H7 (cell line): ENCODE data around the gene RTKN2. TPM values are rescaled to one million over a fixed set of nuclear protein-coding genes. Genes with fewer than 3 reads are reported as not detected.

Source experiments
- DNase-seq: peaks from one replicate; pipeline ENCODE4 v3.0.0; 2012
- H3K27me3 ChIP-seq: 2 replicates; pipeline ENCODE4 v1.6.0; 2011; ENCODE audit warnings: mild to moderate bottlenecking, low read length; ENCODE audit not compliant: control insufficient read depth, insufficient read depth
- H3K36me3 ChIP-seq: replicated peaks from 2 replicates; pipeline ENCODE4 v1.5.1; 2011; ENCODE audit warnings: low read length; ENCODE audit not compliant: control insufficient read depth, insufficient read depth
- H3K4me3 ChIP-seq: 2 replicates; pipeline ENCODE4 v1.5.1; 2011; ENCODE audit warnings: low read depth, mild to moderate bottlenecking, control low read depth, low read length, moderate library complexity; ENCODE audit not compliant: insufficient read depth
- total RNA-seq: library from RNA; depleted of rRNA; stranded (reverse); fragments of >200 nt; shearing (Covaris generic); gene quantifications from 2 replicates; pipeline ENCODE4 v1.2.3, GENCODE V29; 2014

The RTKN2 gene
- total RNA-seq, 1 experiment from 2014 or later, result 9.5 TPM

GRCh38 chr10:62183857-62184795 is 84.5 kb downstream of the RTKN2 start:
- H3K4me3 ChIP-seq, result no peak overlapping the region
- no peaks in the 10 kb centered on the region for H3K27me3 ChIP-seq
- no peak for DNase-seq
- no peaks in the 10 kb centered on the region for H3K36me3 ChIP-seq

- no peaks in the 10 kb centered on the region for H3K27me3 ChIP-seq
- H3K4me3 ChIP-seq, result no peak overlapping the region
- no peaks in the 10 kb centered on the region for H3K36me3 ChIP-seq
- DNase-seq, result no peak
Measured at GRCh38 chr10:62183442-62183841, 85.2 kb downstream of the RTKN2 start.

- H3K4me3 ChIP-seq, result no peak overlapping the region
- H3K27me3 ChIP-seq, result no peaks in the 10 kb centered on the region
- no peak for DNase-seq
- no peaks in the 10 kb centered on the region for H3K36me3 ChIP-seq
Measured at GRCh38 chr10:62182595-62182994, 86.0 kb downstream of the RTKN2 start.

DNA sequence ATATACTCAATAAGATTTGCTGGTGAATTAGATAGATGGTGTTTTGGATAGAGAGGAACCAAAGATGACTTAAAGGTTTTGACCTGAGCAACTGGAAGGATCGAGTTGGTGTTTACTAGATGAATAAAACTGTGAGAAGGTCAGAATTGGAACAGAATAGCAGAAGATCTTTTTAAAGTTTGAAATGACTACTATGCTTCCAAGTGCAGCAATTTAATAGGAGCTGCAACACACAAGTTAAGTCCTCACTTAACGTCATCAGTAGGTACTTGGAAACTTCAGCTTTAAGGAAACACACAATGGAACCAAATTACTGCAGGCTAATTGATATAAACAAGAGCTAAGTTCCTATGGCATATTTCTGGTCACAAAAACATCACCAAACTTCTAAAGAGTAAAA is 86.5 kb downstream of the RTKN2 start:
- H3K36me3 ChIP-seq, result no peaks in the 10 kb centered on the region
- no peaks in the 10 kb centered on the region for H3K27me3 ChIP-seq
- no peak for DNase-seq
- H3K4me3 ChIP-seq, result no peak overlapping the region

- DNase-seq, result no peak
- Histone ChIP-seq H3K36me3 (no peaks in the 10 kb centered on the region), H3K4me3 (no peak overlapping the region)
Measured at GRCh38 chr10:62180677-62181076, 88.0 kb downstream of the RTKN2 start.

GRCh38 chr10:62178568-62178967 is 90.1 kb downstream of the RTKN2 start:
- no peak overlapping the region for H3K4me3 ChIP-seq
- DNase-seq, result no peak

More at GRCh38 chr10:62180677-62181076, 88.0 kb downstream of the RTKN2 start:
- no peaks in the 10 kb centered on the region for H3K27me3 ChIP-seq

DNA sequence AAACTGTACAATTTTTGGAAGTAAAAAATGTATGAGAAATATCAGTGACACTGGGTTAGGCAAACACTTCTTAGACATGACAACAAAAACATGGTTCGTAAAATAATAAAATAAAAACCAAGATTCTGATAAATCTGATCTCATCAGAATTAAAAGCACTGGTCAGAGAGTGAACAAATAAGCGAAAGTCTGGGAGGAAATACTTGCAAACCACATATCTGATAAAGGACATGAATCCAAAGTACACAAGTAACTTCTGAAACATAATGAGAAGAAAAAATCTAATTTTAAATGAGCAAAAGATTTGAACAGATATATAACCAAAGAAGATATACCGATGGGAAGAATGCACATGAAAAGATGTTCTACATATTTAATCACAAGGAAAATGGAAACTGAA is 91.5 kb downstream of the RTKN2 start:
- Histone ChIP-seq H3K4me3 (no peak overlapping the region), H3K36me3 (no peaks in the 10 kb centered on the region), H3K27me3 (no peaks in the 10 kb centered on the region)
- DNase-seq, result no peak

More at GRCh38 chr10:62178568-62178967, 90.1 kb downstream of the RTKN2 start:
- Histone ChIP-seq H3K36me3 (no peaks in the 10 kb centered on the region), H3K27me3 (no peaks in the 10 kb centered on the region)

GRCh38 chr10:62175251-62175650 is 93.4 kb downstream of the RTKN2 start:
- Histone ChIP-seq H3K4me3 (no peak overlapping the region), H3K36me3 (no peaks in the 10 kb centered on the region), H3K27me3 (no peaks in the 10 kb centered on the region)
- no peak for DNase-seq

GRCh38 chr10:62172465-62172864 is 96.2 kb downstream of the RTKN2 start:
- DNase-seq, result no peak
- Histone ChIP-seq H3K36me3 (no peaks in the 10 kb centered on the region), H3K27me3 (no peaks in the 10 kb centered on the region), H3K4me3 (no peak overlapping the region)

DNA sequence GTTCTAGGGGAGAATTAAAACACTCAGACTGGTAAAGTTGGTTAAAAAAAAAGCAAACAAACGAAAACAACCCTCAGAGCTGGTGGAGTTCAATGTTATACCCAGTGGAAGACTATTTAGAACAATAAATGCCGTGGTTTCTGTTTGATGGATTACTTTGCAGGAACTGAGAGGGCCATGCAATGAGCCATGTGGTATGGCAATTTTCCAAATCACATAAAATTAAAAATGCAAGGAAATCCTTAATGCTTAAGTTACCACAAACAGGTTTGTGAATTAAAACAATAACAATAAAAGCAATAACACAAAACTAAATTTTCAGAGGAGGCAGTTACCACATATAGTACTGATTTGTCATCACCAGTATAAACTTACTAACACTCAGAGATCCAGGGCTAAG is 96.9 kb downstream of the RTKN2 start:
- no peak overlapping the region for H3K4me3 ChIP-seq
- DNase-seq, result no peak
- no peaks in the 10 kb centered on the region for H3K36me3 ChIP-seq
- no peaks in the 10 kb centered on the region for H3K27me3 ChIP-seq

DNA sequence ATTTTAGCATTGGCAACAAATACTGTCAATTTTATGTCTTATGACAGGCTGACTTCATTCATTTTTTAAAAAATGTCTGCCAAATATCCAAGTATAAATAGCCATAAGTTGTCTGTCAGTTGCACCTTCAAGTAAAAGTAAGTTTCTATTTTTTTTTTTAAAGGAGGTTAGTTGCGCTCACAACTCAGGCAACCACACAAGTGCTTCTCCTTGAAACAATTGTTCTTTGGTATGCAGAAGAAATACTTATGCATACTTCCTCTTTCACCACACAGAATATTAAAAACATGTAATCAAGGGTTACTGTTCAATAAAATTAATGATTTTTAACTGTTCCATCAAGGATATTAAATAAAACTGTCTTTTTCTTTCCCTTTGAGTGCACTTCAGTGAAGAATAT is 97.9 kb downstream of the RTKN2 start:
- Histone ChIP-seq H3K27me3 (no peaks in the 10 kb centered on the region), H3K36me3 (no peaks in the 10 kb centered on the region)
- no peak for DNase-seq

DNA sequence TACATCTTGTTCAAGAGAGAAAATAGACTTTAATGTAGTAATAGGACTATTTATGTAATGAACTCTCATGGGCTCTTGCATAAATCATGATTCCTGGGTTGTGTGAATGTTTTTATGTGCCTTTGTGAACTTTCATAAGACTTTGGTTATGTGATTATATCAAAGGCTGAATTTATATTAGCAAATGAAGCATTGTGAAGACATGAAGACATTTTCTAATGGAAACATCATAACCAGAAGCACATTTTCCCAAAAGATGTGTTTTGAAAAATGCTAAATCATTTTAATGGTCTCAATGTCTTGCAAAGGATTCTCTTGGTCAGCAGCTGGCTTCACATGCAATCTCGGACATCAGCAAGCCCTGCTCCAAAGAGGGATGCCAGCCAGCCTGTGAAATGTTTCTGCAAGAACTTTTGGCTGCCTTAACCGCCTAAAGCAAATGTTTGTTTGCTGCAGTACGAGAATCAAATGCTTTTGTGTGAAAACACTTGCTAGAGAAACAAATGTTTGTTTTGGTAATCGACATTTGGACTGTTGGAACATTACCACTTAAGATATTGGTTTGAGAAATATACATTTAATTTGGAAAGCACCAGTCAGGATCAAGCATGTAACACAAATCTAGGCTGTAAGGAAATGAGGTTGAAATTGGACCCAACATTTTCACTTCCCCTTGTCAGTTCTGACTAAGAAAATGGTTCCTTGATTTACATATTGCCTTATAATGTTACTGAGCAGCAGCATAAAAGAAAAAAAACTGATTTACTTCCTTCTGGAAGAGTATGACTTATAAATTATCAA is 102.1 kb downstream of the RTKN2 start:
- H3K4me3 ChIP-seq, result no peak overlapping the region
- no peaks in the 10 kb centered on the region for H3K36me3 ChIP-seq
- H3K27me3 ChIP-seq, result no peaks in the 10 kb centered on the region
- DNase-seq, result no peak

More for the DNA sequence above, 97.9 kb downstream of the RTKN2 start:
- no peak overlapping the region for H3K4me3 ChIP-seq

DNA sequence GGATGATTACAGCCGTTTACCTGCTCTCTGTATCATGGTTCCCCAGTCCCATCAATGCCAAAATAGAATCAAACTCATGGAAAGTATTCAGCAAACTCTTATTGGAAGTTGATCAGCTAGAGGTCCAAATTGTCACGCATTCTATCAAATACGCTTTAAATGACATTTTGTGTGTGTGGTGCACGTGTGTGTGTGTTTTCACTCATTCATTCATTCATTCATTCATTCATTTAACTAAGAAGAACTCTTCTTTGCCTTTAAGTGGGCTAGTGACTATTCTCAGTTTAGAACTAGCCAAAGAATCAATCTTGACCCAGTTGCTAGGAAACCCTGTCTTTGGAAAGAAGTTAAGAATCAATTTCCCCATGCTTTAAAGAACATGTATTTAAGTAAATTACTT is 102.8 kb downstream of the RTKN2 start:
- no peaks in the 10 kb centered on the region for H3K36me3 ChIP-seq
- no peaks in the 10 kb centered on the region for H3K27me3 ChIP-seq
- H3K4me3 ChIP-seq, result no peak overlapping the region
- no peak for DNase-seq

DNA sequence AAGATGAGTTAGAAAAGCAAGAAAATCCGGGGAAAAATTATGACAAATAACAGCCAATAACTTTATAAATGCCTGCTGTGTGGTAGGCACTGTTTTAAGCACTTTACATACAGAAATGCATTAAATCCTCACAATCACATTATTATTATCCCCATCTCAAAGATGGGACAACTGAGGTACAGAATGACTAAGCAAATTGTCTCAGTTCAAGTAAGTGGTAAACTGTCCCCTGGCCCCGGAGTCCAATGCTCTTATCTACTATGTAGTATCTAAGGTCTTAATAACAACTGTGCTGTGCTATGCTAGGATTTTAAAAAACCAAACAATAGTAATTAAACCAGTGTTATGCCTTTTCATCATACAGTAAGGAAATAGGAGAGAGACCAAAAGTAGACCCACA is 105.6 kb downstream of the RTKN2 start:
- no peaks in the 10 kb centered on the region for H3K27me3 ChIP-seq
- no peak overlapping the region for H3K4me3 ChIP-seq
- H3K36me3 ChIP-seq, result no peaks in the 10 kb centered on the region
- DNase-seq, result no peak
